ENCODE measurements around the gene CD47.

The CD47 gene

GRCh38 chr3:108053067-108053466 is 37.8 kb downstream of the CD47 start:
- DNase-seq (ENCODE audit: low read depth, low spot score), result no peak

- no peak for DNase-seq (ENCODE audit: low read depth, low spot score)
Observed at GRCh38 chr3:108051005-108051404, 39.8 kb downstream of the CD47 start.

- no peak for DNase-seq (ENCODE audit: low read depth, low spot score)
Observed at GRCh38 chr3:108047987-108048386, 42.8 kb downstream of the CD47 start.

GRCh38 chr3:108046247-108046646 is 44.6 kb downstream of the CD47 start:
- no peak for DNase-seq (ENCODE audit: low read depth, low spot score)

- no peak for DNase-seq (ENCODE audit: low read depth, low spot score)
Observed at GRCh38 chr3:108044699-108045098, 46.1 kb downstream of the CD47 start.

- DNase-seq (ENCODE audit: low read depth, low spot score), result no peak
Observed at GRCh38 chr3:108042300-108042699, 48.5 kb downstream of the CD47 start.

GRCh38 chr3:108041253-108041652 is 49.6 kb downstream of the CD47 start:
- DNase-seq (ENCODE audit: low read depth, low spot score), result no peak

GRCh38 chr3:108037770-108038169 is 53.1 kb downstream of the CD47 start:
- DNase-seq (ENCODE audit: low read depth, low spot score), result no peak

GRCh38 chr3:108036984-108037741 is 53.7 kb downstream of the CD47 start:
- DNase-seq (ENCODE audit: low read depth, low spot score), result no peak

GRCh38 chr3:108036401-108036800 is 54.4 kb downstream of the CD47 start:
- no peak for DNase-seq (ENCODE audit: low read depth, low spot score)

GRCh38 chr3:108035751-108036150 is 55.1 kb downstream of the CD47 start:
- DNase-seq (ENCODE audit: low read depth, low spot score), result no peak

GRCh38 chr3:108031895-108032294 is 58.9 kb downstream of the CD47 start:
- DNase-seq (ENCODE audit: low read depth, low spot score), result no peak

- DNase-seq (ENCODE audit: low read depth, low spot score), result no peak
Observed at GRCh38 chr3:108030960-108031359, 59.9 kb downstream of the CD47 start.

GRCh38 chr3:108029466-108029865 is 61.4 kb downstream of the CD47 start:
- DNase-seq (ENCODE audit: low read depth, low spot score), result no peak

- DNase-seq (ENCODE audit: low read depth, low spot score), result no peak
Observed at GRCh38 chr3:108028896-108029295, 61.9 kb downstream of the CD47 start.

- DNase-seq (ENCODE audit: low read depth, low spot score), result no peak
Observed at GRCh38 chr3:108025177-108025576, 65.7 kb downstream of the CD47 start.

- DNase-seq (ENCODE audit: low read depth, low spot score), result no peak
Observed at GRCh38 chr3:108024146-108024850, 66.5 kb downstream of the CD47 start.

GRCh38 chr3:108022256-108023150 is 68.3 kb downstream of the CD47 start:
- no peak for DNase-seq (ENCODE audit: low read depth, low spot score)

GRCh38 chr3:108021533-108021932 is 69.3 kb downstream of the CD47 start:
- DNase-seq (ENCODE audit: low read depth, low spot score), result no peak

GRCh38 chr3:108021131-108021530 is 69.7 kb downstream of the CD47 start:
- no peak for DNase-seq (ENCODE audit: low read depth, low spot score)

- DNase-seq (ENCODE audit: low read depth, low spot score), result no peak
Observed at GRCh38 chr3:108018552-108018951, 72.3 kb downstream of the CD47 start.

- no peak for DNase-seq (ENCODE audit: low read depth, low spot score)
Observed at GRCh38 chr3:108017587-108017986, 73.2 kb downstream of the CD47 start.
